Epithelial cell of proximal tubule (primary cell): ENCODE data around the gene KCNJ14. TPM values are rescaled to one million over a fixed set of nuclear protein-coding genes. Genes with fewer than 3 reads are reported as not detected.

Experiments
- DNase-seq: peaks from one replicate; pipeline ENCODE4 v3.0.0-alpha.2; 2011; ENCODE audit warnings: low read depth
- H3K4me3 ChIP-seq: 2 replicates; pipeline ENCODE4 v1.5.1; 2011; ENCODE audit warnings: low read depth, mild to moderate bottlenecking, low read length
- total RNA-seq: library from RNA; depleted of rRNA; stranded (reverse); fragments of >200 nt; gene quantifications from 2 replicates; pipeline ENCODE4 v1.2.3, GENCODE V29; 2015
- TF ChIP-seq, protein P1 (sequence below): conservative IDR thresholded peaks from 2 replicates; pipeline ENCODE4 v1.5.1; 2012; ENCODE audit warnings: low read depth, mild to moderate bottlenecking, low read length

The KCNJ14 gene
- total RNA-seq, 1 donor from 2014 or later = 0.06 TPM

DNA sequence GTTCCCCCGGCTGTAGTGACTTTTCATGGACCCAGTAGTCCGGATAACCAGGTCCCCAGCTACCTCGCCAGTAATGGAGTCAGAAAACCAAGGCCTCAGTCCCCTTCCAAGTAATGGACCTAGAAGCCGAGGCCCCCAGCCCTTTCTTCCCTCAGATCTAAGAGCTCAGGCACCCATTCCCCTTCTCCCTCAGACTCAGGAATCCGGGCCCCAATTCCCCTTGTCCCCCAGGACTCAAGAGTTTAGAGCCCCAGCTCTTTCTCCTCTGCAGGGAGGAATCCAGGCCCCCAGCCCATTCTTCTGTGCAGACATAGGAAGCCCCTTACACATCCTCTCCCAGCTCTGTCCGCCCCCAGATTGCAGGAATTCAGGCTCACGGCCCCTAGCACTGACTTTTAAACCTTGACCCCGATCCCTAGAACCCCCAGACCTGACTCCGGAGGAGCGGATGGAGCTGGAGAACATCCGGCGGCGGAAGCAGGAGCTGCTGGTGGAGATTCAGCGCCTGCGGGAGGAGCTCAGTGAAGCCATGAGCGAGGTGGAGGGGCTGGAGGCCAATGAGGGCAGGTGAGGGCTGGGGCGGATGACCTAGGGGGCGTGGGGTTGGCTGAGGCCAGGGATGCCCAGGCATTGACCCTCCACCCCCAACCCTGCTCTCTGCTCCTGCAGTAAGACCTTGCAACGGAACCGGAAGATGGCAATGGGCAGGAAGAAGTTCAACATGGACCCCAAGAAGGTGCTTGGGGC, 14.7 kb downstream of the KCNJ14 start:
- no peak for DNase-seq
- TF ChIP-seq, protein P1, sequence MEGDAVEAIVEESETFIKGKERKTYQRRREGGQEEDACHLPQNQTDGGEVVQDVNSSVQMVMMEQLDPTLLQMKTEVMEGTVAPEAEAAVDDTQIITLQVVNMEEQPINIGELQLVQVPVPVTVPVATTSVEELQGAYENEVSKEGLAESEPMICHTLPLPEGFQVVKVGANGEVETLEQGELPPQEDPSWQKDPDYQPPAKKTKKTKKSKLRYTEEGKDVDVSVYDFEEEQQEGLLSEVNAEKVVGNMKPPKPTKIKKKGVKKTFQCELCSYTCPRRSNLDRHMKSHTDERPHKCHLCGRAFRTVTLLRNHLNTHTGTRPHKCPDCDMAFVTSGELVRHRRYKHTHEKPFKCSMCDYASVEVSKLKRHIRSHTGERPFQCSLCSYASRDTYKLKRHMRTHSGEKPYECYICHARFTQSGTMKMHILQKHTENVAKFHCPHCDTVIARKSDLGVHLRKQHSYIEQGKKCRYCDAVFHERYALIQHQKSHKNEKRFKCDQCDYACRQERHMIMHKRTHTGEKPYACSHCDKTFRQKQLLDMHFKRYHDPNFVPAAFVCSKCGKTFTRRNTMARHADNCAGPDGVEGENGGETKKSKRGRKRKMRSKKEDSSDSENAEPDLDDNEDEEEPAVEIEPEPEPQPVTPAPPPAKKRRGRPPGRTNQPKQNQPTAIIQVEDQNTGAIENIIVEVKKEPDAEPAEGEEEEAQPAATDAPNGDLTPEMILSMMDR = no peak
- H3K4me3 ChIP-seq = peak overlapping the region; percentile 71

DNA sequence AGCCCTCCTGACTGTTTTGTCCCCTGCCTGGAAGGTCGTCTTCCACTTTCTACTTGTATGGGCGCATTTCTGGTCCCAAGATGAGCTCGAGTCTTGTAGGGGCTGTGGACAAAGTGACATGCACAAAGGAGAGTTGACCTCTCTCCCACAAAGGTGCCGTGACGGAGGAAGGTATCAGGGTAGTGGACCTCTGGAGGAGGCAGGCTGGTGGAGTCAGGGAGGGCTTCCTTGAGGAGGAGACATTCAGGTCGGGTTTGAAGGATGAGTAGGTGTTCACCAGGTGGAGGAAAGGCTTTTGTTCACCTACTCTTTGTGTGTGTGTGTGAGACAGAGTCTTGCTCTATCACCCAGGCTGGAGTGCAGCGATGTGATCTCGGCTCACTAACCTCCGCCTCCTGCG, 15.5 kb downstream of the KCNJ14 start:
- TF ChIP-seq, protein P1 = no peak
- H3K4me3 ChIP-seq = no peak overlapping the region
- no peak for DNase-seq

DNA sequence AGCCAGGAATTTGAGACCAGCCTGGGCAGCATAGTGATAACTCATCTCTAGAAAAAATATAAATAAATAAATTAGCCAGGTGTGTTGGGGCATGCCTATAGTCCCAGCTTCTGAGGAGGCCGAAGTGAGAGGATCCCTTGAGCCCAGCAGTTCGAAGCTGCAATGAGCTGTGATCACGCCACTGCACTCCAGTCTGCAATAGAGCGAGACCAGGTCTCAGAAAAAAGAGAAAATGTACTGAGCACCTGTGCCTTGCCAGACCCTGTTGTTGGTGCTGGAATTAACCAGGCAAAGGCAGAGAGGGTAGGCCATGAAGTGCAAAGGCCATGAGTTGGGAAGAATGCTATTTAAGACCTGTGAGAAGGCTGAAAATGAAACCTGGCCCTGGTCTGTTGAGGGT, 16.5 kb downstream of the KCNJ14 start:
- TF ChIP-seq, protein P1 = no peak
- no peak overlapping the region for H3K4me3 ChIP-seq
- DNase-seq = no peak

DNA sequence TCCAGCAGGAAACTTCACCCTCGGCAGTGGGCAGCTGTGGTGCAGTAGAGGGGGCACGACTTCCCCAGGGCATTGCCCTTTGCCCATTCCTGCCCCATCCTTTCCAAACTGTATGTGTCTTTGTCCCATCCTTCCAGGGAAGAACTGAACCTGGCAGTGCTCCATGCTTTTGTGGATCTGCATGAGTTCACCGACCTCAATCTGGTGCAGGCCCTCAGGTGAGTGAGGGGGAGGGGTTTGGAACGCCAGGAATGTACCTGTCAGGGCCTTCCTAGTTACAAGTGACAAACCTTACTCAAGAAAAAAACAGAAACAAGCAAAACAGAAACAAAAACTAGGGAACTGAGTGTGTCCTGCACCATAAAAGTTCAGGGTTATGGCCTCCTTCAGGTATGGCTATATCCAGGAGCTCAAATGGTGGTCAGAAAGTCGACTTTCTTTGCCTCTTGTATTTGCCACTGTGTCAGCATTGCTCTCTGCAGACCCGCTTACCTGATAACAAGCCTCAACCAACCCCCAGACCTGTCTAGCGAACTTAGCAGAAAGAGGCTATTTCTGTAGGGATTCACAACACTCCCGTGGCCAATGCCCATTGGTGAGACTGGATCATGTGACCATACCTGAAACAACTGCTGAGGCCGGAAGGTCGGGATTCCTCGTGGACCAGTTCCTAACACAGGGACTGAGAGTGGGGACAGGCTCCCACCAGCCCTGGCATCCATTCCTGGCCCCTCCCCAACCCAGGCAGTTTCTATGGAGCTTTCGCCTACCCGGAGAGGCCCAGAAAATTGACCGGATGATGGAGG, 18.0 kb downstream of the KCNJ14 start:
- no peak for DNase-seq
- no peak overlapping the region for H3K4me3 ChIP-seq
- TF ChIP-seq, protein P1 = no peak

DNA sequence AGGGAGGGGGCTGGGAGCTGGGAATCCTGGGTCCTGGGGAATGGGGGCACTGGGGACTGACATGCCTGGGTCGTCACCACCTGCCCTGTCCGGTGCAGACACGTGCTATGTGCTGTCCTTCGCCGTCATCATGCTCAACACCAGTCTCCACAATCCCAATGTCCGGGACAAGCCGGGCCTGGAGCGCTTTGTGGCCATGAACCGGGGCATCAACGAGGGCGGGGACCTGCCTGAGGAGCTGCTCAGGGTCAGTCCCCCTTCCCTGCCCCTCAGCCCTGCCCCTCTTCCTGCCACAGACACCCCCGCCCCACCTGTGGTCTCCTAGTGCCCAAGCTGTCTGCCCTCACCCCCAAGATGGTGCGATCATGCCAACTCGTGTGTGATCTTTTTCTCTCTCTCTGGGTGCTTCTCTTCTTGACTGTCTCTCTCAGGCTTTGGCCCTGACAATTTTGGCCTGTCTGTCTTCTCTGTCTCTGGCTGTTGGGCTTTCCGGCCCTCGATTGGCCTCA, 18.8 kb downstream of the KCNJ14 start:
- no peak overlapping the region for H3K4me3 ChIP-seq
- no peak for DNase-seq
- TF ChIP-seq, protein P1 = no peak

DNA sequence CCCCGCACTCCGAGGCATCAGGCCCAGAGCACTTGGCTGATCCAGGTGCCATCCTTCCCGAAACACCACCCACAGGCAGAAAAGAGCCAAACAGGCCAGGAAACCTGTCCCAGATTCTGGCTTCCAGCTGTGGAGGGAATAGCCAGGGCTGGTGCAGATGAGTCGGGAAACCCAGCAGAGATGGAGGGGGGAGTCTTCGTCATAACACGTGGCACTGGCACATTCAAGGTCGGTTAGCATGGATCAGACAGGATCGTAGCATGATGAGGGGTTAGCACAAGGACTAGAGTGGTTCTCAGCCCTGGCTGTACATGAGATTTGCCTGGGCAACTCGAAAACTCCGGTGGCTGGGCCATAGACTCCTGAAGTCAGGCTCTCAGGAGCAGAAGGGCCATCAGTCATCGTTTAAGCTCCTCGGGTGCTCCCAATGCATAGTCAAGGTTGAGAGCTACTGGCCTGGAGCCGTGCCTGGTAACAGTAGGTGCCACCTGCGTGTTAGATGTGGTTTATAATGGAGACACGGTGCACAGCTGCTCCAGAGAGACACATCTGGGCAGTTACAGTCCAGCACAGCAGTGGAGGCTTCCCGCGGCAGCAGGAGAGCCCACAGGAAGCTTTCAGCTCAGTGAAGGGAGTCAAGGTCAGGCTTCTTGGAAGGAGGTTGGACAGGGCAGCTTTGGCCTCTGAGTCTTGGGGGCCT, 20.1 kb downstream of the KCNJ14 start:
- no peak for DNase-seq
- TF ChIP-seq, protein P1 = no peak
- H3K4me3 ChIP-seq = no peak overlapping the region
